Mammary epithelial cell (primary cell): ENCODE measurements around the gene ATRX.

Source experiments
- EZH2 ChIP-seq: IDR thresholded peaks from 2 replicates; pipeline ENCODE4 v1.6.1; 2012; ENCODE audit warnings: low read length, inconsistent platforms, borderline replicate concordance
- TF ChIP-seq, protein P1 (sequence below), 2 donors: IDR thresholded peaks in 1 of 2; conservative IDR thresholded peaks in 1 of 2; 2 replicates each; pipeline ENCODE4 v1.5.1; 2011 to 2012; ENCODE audit warnings: inconsistent platforms in 2 of 2, low read length in 2 of 2, mild to moderate bottlenecking in 2 of 2, control low read depth in 1 of 2, low read depth in 1 of 2; ENCODE audit not compliant: insufficient read depth in 1 of 2; ENCODE audit errors: extremely low read depth in 1 of 2

- no peak for TF ChIP-seq EZH2
- TF ChIP-seq, protein P1, sequence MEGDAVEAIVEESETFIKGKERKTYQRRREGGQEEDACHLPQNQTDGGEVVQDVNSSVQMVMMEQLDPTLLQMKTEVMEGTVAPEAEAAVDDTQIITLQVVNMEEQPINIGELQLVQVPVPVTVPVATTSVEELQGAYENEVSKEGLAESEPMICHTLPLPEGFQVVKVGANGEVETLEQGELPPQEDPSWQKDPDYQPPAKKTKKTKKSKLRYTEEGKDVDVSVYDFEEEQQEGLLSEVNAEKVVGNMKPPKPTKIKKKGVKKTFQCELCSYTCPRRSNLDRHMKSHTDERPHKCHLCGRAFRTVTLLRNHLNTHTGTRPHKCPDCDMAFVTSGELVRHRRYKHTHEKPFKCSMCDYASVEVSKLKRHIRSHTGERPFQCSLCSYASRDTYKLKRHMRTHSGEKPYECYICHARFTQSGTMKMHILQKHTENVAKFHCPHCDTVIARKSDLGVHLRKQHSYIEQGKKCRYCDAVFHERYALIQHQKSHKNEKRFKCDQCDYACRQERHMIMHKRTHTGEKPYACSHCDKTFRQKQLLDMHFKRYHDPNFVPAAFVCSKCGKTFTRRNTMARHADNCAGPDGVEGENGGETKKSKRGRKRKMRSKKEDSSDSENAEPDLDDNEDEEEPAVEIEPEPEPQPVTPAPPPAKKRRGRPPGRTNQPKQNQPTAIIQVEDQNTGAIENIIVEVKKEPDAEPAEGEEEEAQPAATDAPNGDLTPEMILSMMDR (conservative IDR thresholded peaks at IDR 0.05 in 1 of 2, IDR thresholded peaks at IDR 0.05 in 1 of 2; ENCODE audit: extremely low read depth in 1 of 2, insufficient read depth in 1 of 2, low read depth in 1 of 2, low read length in 2 of 2): no peak
Observed at GRCh38 chrX:77731821-77732419, 54.1 kb downstream of the ATRX start.
